ENCODE data around the gene PDIA6. TPM values are rescaled to one million over a fixed set of nuclear protein-coding genes. Genes with fewer than 3 reads are reported as not detected.

PDIA6 gene
- total RNA-seq (2021), result 314 and 316 TPM in 2 replicates
- Bru-seq, nascent RNA, result percentile 88 among the genes with signal in this experiment
- BruChase-seq, experiment 1, labeled RNA remaining after a 2-hour chase, result percentile 83 among the genes with signal in this experiment
- BruChase-seq, experiment 2, labeled RNA remaining after a 6-hour chase, result percentile 92 among the genes with signal in this experiment
- long read RNA-seq, transcript PDIA6-201 (13 exons, 2,338 nt), result major isoform, 2,074 of 2,242 reads
- long read RNA-seq, partial matches to known transcripts, result 46 of 2,242 reads
- long read RNA-seq, other reads (novel, unspliced or antisense), result 118 of 2,242 reads

GRCh38 chr2:10812362-10813162 is at the start of gene PDIA6:
PDIA6 (minus strand) TSS chr2:10812785; CDS start chr2:10812696, 89 bp downstream.
- CTCF ChIA-PET, result interaction anchor here (0.6 to 2.2 kb wide), 2 partner anchors 20 to 133 kb away, joined by 4 to 12 read pairs; no protein-coding TSS in a partner anchor
- H3K27me3 ChIP-seq (replicated peaks; ENCODE audit: insufficient read depth, low read depth, low read length, poor library complexity), result no peaks in the 10 kb centered on the region
- DNase-seq (ENCODE audit: low spot score), result peak; percentile 97
- no TSS peak for BruUV-seq (replicated peaks)
- peak within 1 kb of the TSS; percentile 98 for H3K4me3 ChIP-seq (ENCODE audit: low read depth, low read length, poor library complexity, severe bottlenecking)
- POLR2A ChIA-PET (ENCODE audit: low non-redundant PET), result interaction anchor here (0.5 kb wide), 1 partner anchor 366 kb away, joined by 5 read pairs; no protein-coding TSS in a partner anchor
- H3K9me3 ChIP-seq (ENCODE audit: low read depth, low read length, poor library complexity, severe bottlenecking), result no peaks in the 10 kb centered on the region
- H3K36me3 ChIP-seq (ENCODE audit: insufficient read depth, low read length, poor library complexity, severe bottlenecking), result peaks cover 4% of the 10 kb centered on the region
- TF ChIP-seq EZH2 (IDR thresholded peaks at IDR 0.05; ENCODE audit: borderline replicate concordance, low read depth, low read length, poor library complexity, severe bottlenecking) (no peak), CTCF (conservative IDR thresholded peaks at IDR 0.05; ENCODE audit: low read depth, low read length) (no peak)
- peak within 1 kb of the TSS; percentile 97 for H3K27ac ChIP-seq (ENCODE audit: low read depth, low read length, poor library complexity, severe bottlenecking)
- intact Hi-C loops (cut with micrococcal nuclease; ENCODE audit: unreplicated experiment), result no loop called here
- H3K4me1 ChIP-seq (ENCODE audit: insufficient read depth, low read length, poor library complexity, severe bottlenecking), result peaks cover 21% of the 10 kb centered on the region

GRCh38 chr2:10862330-10862729 is 49.7 kb upstream of the PDIA6 start:
- intact Hi-C loops (cut with micrococcal nuclease; ENCODE audit: unreplicated experiment), result no loop called here
- Histone ChIP-seq H3K27me3 (replicated peaks; ENCODE audit: insufficient read depth, low read depth, low read length, poor library complexity) (no peaks in the 10 kb centered on the region), H3K4me1 (ENCODE audit: insufficient read depth, low read length, poor library complexity, severe bottlenecking) (no peaks in the 10 kb centered on the region), H3K27ac (ENCODE audit: low read depth, low read length, poor library complexity, severe bottlenecking) (no peak overlapping the region), H3K36me3 (ENCODE audit: insufficient read depth, low read length, poor library complexity, severe bottlenecking) (no peaks in the 10 kb centered on the region), H3K4me3 (ENCODE audit: low read depth, low read length, poor library complexity, severe bottlenecking) (no peak overlapping the region), H3K9me3 (ENCODE audit: low read depth, low read length, poor library complexity, severe bottlenecking) (no peaks in the 10 kb centered on the region)
- no TSS peak for BruUV-seq (replicated peaks)
- DNase-seq (ENCODE audit: low spot score), result no peak
- no peak for TF ChIP-seq EZH2 (IDR thresholded peaks at IDR 0.05; ENCODE audit: borderline replicate concordance, low read depth, low read length, poor library complexity, severe bottlenecking)
- TF ChIP-seq CTCF (conservative IDR thresholded peaks at IDR 0.05; ENCODE audit: low read depth, low read length), result no peak
- ChIA-PET POLR2A (ENCODE audit: low non-redundant PET) (no interaction called here), CTCF (no interaction called here)

- Histone ChIP-seq H3K36me3 (ENCODE audit: insufficient read depth, low read length, poor library complexity, severe bottlenecking) (no peaks in the 10 kb centered on the region), H3K4me3 (ENCODE audit: low read depth, low read length, poor library complexity, severe bottlenecking) (no peak overlapping the region), H3K9me3 (ENCODE audit: low read depth, low read length, poor library complexity, severe bottlenecking) (no peaks in the 10 kb centered on the region), H3K4me1 (ENCODE audit: insufficient read depth, low read length, poor library complexity, severe bottlenecking) (no peaks in the 10 kb centered on the region), H3K27me3 (replicated peaks; ENCODE audit: insufficient read depth, low read depth, low read length, poor library complexity) (no peaks in the 10 kb centered on the region), H3K27ac (ENCODE audit: low read depth, low read length, poor library complexity, severe bottlenecking) (no peak overlapping the region)
- no TSS peak for BruUV-seq (replicated peaks)
- POLR2A ChIA-PET (ENCODE audit: low non-redundant PET), result no interaction called here
- CTCF ChIA-PET, result no interaction called here
- intact Hi-C loops (cut with micrococcal nuclease; ENCODE audit: unreplicated experiment), result no loop called here
- DNase-seq (ENCODE audit: low spot score), result no peak
- TF ChIP-seq CTCF (conservative IDR thresholded peaks at IDR 0.05; ENCODE audit: low read depth, low read length) (no peak), EZH2 (IDR thresholded peaks at IDR 0.05; ENCODE audit: borderline replicate concordance, low read depth, low read length, poor library complexity, severe bottlenecking) (no peak)
These were observed 49.2 kb upstream of the PDIA6 start for GRCh38 chr2:10861765-10862164.

Data from A673 (cell line).